B cell (primary cell): ENCODE data around the gene NPAS1. TPM values are rescaled to one million over a fixed set of nuclear protein-coding genes. Genes with fewer than 3 reads are reported as not detected.

ENCODE experiments used
- ATAC-seq: fragments of 200-7000 bp; cut with Tn5 transposase; one replicate; pipeline ENCODE4 v1.10.0; 2021; ENCODE audit warnings: low read depth, mild to moderate bottlenecking, moderate number of reproducible peaks, moderate library complexity
- CTCF ChIA-PET: fragments of 350-600 bp; sonication (Branson Sonifier 250); formaldehyde crosslinking; loops from one replicate; lab custom pipeline; 2021; ENCODE audit warnings: antibody characterized with exemption, inconsistent platforms; lab: Charles Lee
- POLR2A ChIA-PET: fragments of 350-600 bp; sonication (Branson Sonifier 250); formaldehyde crosslinking; loops from one replicate; lab custom pipeline; 2021; ENCODE audit warnings: antibody characterized with exemption; lab: Charles Lee
- DNase-seq: peaks from one replicate; pipeline ENCODE4 v3.0.0; 2013
- H2AFZ ChIP-seq: 2 replicates; pipeline ENCODE4 v1.6.1; 2012; ENCODE audit warnings: mild to moderate bottlenecking, low read depth, low read length; ENCODE audit not compliant: insufficient read depth, poor library complexity, severe bottlenecking
- H3K27ac ChIP-seq, 2 donors: 1 replicate in 1 of 2; 2 replicates in 1 of 2; pipeline ENCODE4 v1.5.1; 2012 to 2013; ENCODE audit warnings: low read length in 2 of 2, mild to moderate bottlenecking in 2 of 2, moderate library complexity in 1 of 2
- H3K27me3 ChIP-seq, 4 experiments: fragments of 200-600 bp in 1 of 4; sonication (generic) in 1 of 4; replicated peaks in 1 of 4; 1 replicate in 2 of 4; 2 replicates in 2 of 4; pipeline versions ENCODE4 v1.6.1 to v1.7.0; 2013 to 2016; ENCODE audit warnings: low read length in 3 of 4, mild to moderate bottlenecking in 2 of 4, mixed read lengths in 1 of 4, moderate library complexity in 1 of 4; ENCODE audit not compliant: insufficient read depth in 4 of 4, control insufficient read depth in 3 of 4; ENCODE audit errors: control extremely low read depth in 1 of 4
- H3K36me3 ChIP-seq, 2 experiments: replicated peaks in 1 of 2; 1 replicate in 1 of 2; 2 replicates in 1 of 2; pipeline versions ENCODE4 v1.6.1 to v1.7.1; 2013; ENCODE audit warnings: low read length in 1 of 2; ENCODE audit not compliant: insufficient read depth in 2 of 2, control insufficient read depth in 1 of 2; ENCODE audit errors: control extremely low read depth in 1 of 2, extremely low read depth in 1 of 2
- H3K4me1 ChIP-seq, 2 donors: fragments of 200-600 bp in 1 of 2; sonication (generic) in 1 of 2; 1 replicate in 1 of 2; 2 replicates in 1 of 2; pipeline versions ENCODE4 v1.5.1 to v1.6.1; 2013 to 2017; ENCODE audit warnings: low read length in 2 of 2; ENCODE audit not compliant: control insufficient read depth in 2 of 2, insufficient read depth in 2 of 2
- H3K4me2 ChIP-seq: replicated peaks from 2 replicates; pipeline ENCODE3; 2012; ENCODE audit warnings: mild to moderate bottlenecking, low read depth, low read length; ENCODE audit not compliant: poor library complexity, severe bottlenecking
- H3K4me3 ChIP-seq, 5 experiments: fragments of 200-600 bp in 1 of 5; sonication (generic) in 1 of 5; 1 replicate in 3 of 5; 2 replicates in 2 of 5; pipeline versions ENCODE4 v1.5.1 to v1.7.0; 2011 to 2016; ENCODE audit warnings: low read length in 4 of 5, mild to moderate bottlenecking in 4 of 5, low read depth in 2 of 5, control low read depth in 1 of 5, moderate library complexity in 1 of 5; ENCODE audit not compliant: insufficient read depth in 1 of 5; ENCODE audit errors: control extremely low read depth in 1 of 5, extremely low read depth in 1 of 5
- H3K79me2 ChIP-seq: fragments of 200-600 bp; sonication (generic); one replicate; pipeline ENCODE4 v1.6.0; 2016; ENCODE audit warnings: low read length; ENCODE audit not compliant: control insufficient read depth, insufficient read depth
- H3K9ac ChIP-seq: fragments of 200-600 bp; sonication (generic); 2 replicates; pipeline ENCODE4 v1.6.1; 2017; ENCODE audit warnings: mild to moderate bottlenecking, low read length, moderate library complexity
- H3K9me3 ChIP-seq, 3 donors: one replicate each; pipeline versions ENCODE4 v1.6.1 to v1.7.1; 2013; ENCODE audit warnings: low read length in 2 of 3; ENCODE audit not compliant: control insufficient read depth in 2 of 3, insufficient read depth in 1 of 3; ENCODE audit errors: control extremely low read depth in 1 of 3
- H4K20me1 ChIP-seq: 2 replicates; pipeline ENCODE4 v1.6.0; 2012; ENCODE audit warnings: mild to moderate bottlenecking, low read length; ENCODE audit not compliant: insufficient read depth, control insufficient read depth, poor library complexity, severe bottlenecking
- H3K27ac Mint-ChIP-seq: one replicate; pipeline ENCODE4 v1.8.0; 2021; ENCODE audit warnings: mixed read lengths
- H3K27me3 Mint-ChIP-seq: one replicate; pipeline ENCODE4 v1.8.0; 2021; ENCODE audit warnings: mixed read lengths
- H3K4me1 Mint-ChIP-seq: one replicate; pipeline ENCODE4 v1.8.0; 2021; ENCODE audit warnings: mixed read lengths
- H3K4me3 Mint-ChIP-seq: one replicate; pipeline ENCODE4 v1.8.0; 2021; ENCODE audit warnings: mixed read lengths
- H3K9me3 Mint-ChIP-seq: one replicate; pipeline ENCODE4 v1.8.0; 2022; ENCODE audit warnings: mixed read lengths; ENCODE audit not compliant: insufficient read depth
- CTCF ChIP-seq: fragments of 200-600 bp; IDR thresholded peaks from one replicate; pipeline ENCODE4 v1.8.0; 2022; ENCODE audit warnings: antibody characterized with exemption, mild to moderate bottlenecking
- EZH2 ChIP-seq: IDR thresholded peaks from 2 replicates; pipeline ENCODE4 v1.6.1; 2012; ENCODE audit warnings: borderline replicate concordance, low read depth, mild to moderate bottlenecking, moderate library complexity, low read length; ENCODE audit not compliant: insufficient read depth, poor library complexity, severe bottlenecking
- WGBS: methylation state at CpG from one replicate; pipeline ENCODE4 v1.1.5; 2013; ENCODE audit warnings: missing lambda C conversion rate; ENCODE audit not compliant: insufficient coverage; 5-methylcytosine and 5-hydroxymethylcytosine counted together
- intact Hi-C: fragments of 100-400 bp; cut with micrococcal nuclease; formaldehyde crosslinking; loops from one replicate; pipeline ENCODE4 v1.10.0; 2022
- polyA plus RNA-seq: library from polyadenylated mRNA; depleted of rRNA; stranded (reverse); fragments of >200 nt; gene quantifications from 2 replicates; pipeline ENCODE4 v1.2.3, GENCODE V29; 2012
- total RNA-seq, 2 donors: library from RNA; stranded (reverse); fragments of 120-200 nt in 1 of 2; gene quantifications; 1 replicate in 1 of 2; 2 replicates in 1 of 2; pipeline versions ENCODE4 v1.2.3 to v1.2.4, GENCODE V29; 2013 to 2022

The NPAS1 gene
- total and polyA plus RNA-seq, 2 donors (not counting 1 experiment from before 2014, with no cell fraction given): 1.1 to 1.7 TPM

GRCh38 chr19:47065242-47065641, 45.6 kb downstream of the NPAS1 start:
- WGBS: 100% methylated on average over 11 of the region's 11 CpGs
- no peak overlapping the region for H2AFZ ChIP-seq

More at GRCh38 chr19:47065242-47065641, 45.6 kb downstream of the NPAS1 start:
- no peak overlapping the region for H3K4me2 ChIP-seq
- no peak for ATAC-seq
- H3K9me3 Mint-ChIP-seq: no peaks in the 10 kb centered on the region
- peaks cover 7% of the 10 kb centered on the region for H3K79me2 ChIP-seq
- no peaks in the 10 kb centered on the region for H3K4me1 ChIP-seq
- CTCF ChIA-PET: no interaction called here
- no peak overlapping the region for H3K9ac ChIP-seq
- H4K20me1 ChIP-seq: peaks cover 46% of the 10 kb centered on the region
- H3K4me3 ChIP-seq: no peak overlapping the region
- intact Hi-C loops: no loop called here
- no peaks in the 10 kb centered on the region for H3K27me3 ChIP-seq
- POLR2A ChIA-PET: no interaction called here
- no peaks in the 10 kb centered on the region for H3K4me1 Mint-ChIP-seq
- no peak overlapping the region for H3K27ac Mint-ChIP-seq
- H3K36me3 ChIP-seq: peaks cover 1 to 50% of the 10 kb centered on the region in 2 experiments
- TF ChIP-seq CTCF (no peak), EZH2 (no peak)
- H3K27me3 Mint-ChIP-seq: no peaks in the 10 kb centered on the region
- DNase-seq: no peak
- H3K4me3 Mint-ChIP-seq: no peak overlapping the region
- H3K27ac ChIP-seq: no peak overlapping the region
- no peaks in the 10 kb centered on the region for H3K9me3 ChIP-seq
